Body of pancreas (tissue), 4 donors: Measurements from ENCODE around the gene LYPD4.

ENCODE experiments used
- CTCF ChIP-seq, 7 experiments: fragments of 450-650 bp in 4 of 7; fragments of 200-600 bp in 3 of 7; sonication (generic) in 3 of 7; IDR thresholded peaks; one replicate each; pipeline ENCODE4 v1.5.1; 2016 to 2019; ENCODE audit warnings: antibody characterized with exemption in 7 of 7
- POLR2A ChIP-seq, 3 donors: fragments of 450-650 bp; IDR thresholded peaks; one replicate each; pipeline ENCODE4 v1.6.1; 2016; ENCODE audit warnings: antibody characterized with exemption in 3 of 3, mild to moderate bottlenecking in 2 of 3

GRCh38 chr19:41799444-41800000 lies 45.0 kb downstream of the LYPD4 start:
- TF ChIP-seq POLR2A (IDR thresholded peaks at IDR 0.05), result no peak
- TF ChIP-seq CTCF (IDR thresholded peaks at IDR 0.05), result no peak
